GM12878 (cell line): ENCODE results near the gene SUGP2.

Source experiments
- HDAC2 ChIP-seq: fragments of 200-600 bp; sonication (generic); IDR thresholded peaks from 2 replicates; pipeline ENCODE4 v1.6.1; 2017
- HDGF ChIP-seq: fragments of 450-650 bp; IDR thresholded peaks from 2 replicates; pipeline ENCODE4 v1.6.1; 2016; ENCODE audit warnings: antibody characterized with exemption

GRCh38 chr19:19076476-19076875 lies 43.2 kb upstream of the SUGP2 start:
- no peak for TF ChIP-seq HDAC2
- TF ChIP-seq HDGF, result no peak
